ENCODE measurements around the gene ZYX.

DNA sequence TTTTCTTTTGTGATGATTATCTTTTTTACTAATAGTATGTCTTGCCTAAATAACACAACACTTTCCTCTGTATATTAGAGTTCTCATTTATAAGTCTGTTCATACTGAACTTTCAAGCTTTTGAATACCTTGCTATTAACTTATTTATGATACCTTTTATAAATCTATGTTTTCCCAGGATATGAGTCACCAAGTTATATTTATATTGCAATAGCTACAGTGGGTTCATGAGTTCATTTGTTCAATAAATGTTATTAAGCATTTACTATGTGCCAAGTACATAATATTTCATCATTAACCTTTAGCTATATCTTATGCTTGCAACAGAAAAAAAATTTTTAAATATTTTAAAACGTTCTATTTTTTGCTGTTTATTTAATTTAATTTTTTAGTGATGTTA is 46.9 kb upstream of the ZYX start:
- TF ChIP-seq, protein P1, sequence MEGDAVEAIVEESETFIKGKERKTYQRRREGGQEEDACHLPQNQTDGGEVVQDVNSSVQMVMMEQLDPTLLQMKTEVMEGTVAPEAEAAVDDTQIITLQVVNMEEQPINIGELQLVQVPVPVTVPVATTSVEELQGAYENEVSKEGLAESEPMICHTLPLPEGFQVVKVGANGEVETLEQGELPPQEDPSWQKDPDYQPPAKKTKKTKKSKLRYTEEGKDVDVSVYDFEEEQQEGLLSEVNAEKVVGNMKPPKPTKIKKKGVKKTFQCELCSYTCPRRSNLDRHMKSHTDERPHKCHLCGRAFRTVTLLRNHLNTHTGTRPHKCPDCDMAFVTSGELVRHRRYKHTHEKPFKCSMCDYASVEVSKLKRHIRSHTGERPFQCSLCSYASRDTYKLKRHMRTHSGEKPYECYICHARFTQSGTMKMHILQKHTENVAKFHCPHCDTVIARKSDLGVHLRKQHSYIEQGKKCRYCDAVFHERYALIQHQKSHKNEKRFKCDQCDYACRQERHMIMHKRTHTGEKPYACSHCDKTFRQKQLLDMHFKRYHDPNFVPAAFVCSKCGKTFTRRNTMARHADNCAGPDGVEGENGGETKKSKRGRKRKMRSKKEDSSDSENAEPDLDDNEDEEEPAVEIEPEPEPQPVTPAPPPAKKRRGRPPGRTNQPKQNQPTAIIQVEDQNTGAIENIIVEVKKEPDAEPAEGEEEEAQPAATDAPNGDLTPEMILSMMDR (conservative IDR thresholded peaks at IDR 0.05; ENCODE audit: low read depth, low read length): no peak
- TF ChIP-seq EZH2 (IDR thresholded peaks at IDR 0.05; ENCODE audit: borderline replicate concordance, low read depth, low read length, poor library complexity, severe bottlenecking): no peak

All from A673 (cell line).